ENCODE results near the gene PPP1R13B.

- no peak for TF ChIP-seq CTCF (conservative IDR thresholded peaks at IDR 0.05; ENCODE audit: low read length)
- TF ChIP-seq EZH2phosphoT487 (IDR thresholded peaks at IDR 0.05; ENCODE audit: borderline replicate concordance, low read depth, low read length), result no peak
These were observed 92.3 kb downstream of the PPP1R13B start for GRCh38 chr14:103755060-103755459.
